H9 (cell line): ENCODE results near the gene KLK6. TPM values are rescaled to one million over a fixed set of nuclear protein-coding genes. Genes with fewer than 3 reads are reported as not detected.

ENCODE experiments used
- DNase-seq: peaks from one replicate; pipeline ENCODE4 v3.0.0-alpha.2; 2017
- H2AFZ ChIP-seq: one replicate; pipeline ENCODE4 v1.6.1; 2013; ENCODE audit warnings: mild to moderate bottlenecking, low read length, control low read depth, moderate library complexity
- H2AK5ac ChIP-seq: 2 replicates; pipeline ENCODE4 v1.6.1; 2013; ENCODE audit warnings: low read length, control low read depth, mixed read lengths; ENCODE audit not compliant: insufficient read length
- H2BK120ac ChIP-seq: one replicate; pipeline ENCODE4 v1.6.1; 2013; ENCODE audit warnings: low read depth, mild to moderate bottlenecking, low read length, control low read depth, inconsistent platforms; ENCODE audit not compliant: poor library complexity, severe bottlenecking
- H2BK12ac ChIP-seq: 2 replicates; pipeline ENCODE4 v1.6.1; 2013; ENCODE audit warnings: low read length, control low read depth, mixed read lengths, low read depth; ENCODE audit not compliant: insufficient read length
- H2BK15ac ChIP-seq: 2 replicates; pipeline ENCODE4 v1.6.1; 2013; ENCODE audit warnings: low read depth, low read length, control low read depth
- H2BK20ac ChIP-seq: one replicate; pipeline ENCODE4 v1.6.1; 2013; ENCODE audit warnings: low read depth, mild to moderate bottlenecking, low read length, control low read depth, inconsistent platforms; ENCODE audit not compliant: poor library complexity, severe bottlenecking
- H2BK5ac ChIP-seq: 2 replicates; pipeline ENCODE4 v1.6.1; 2013; ENCODE audit warnings: low read length, control low read depth, mixed read lengths; ENCODE audit not compliant: insufficient read length
- H3K14ac ChIP-seq: 2 replicates; pipeline ENCODE4 v1.6.1; 2013; ENCODE audit warnings: low read length, control low read depth; ENCODE audit not compliant: insufficient read depth
- H3K18ac ChIP-seq: 2 replicates; pipeline ENCODE4 v1.6.1; 2013; ENCODE audit warnings: low read depth, mild to moderate bottlenecking, mixed read lengths, low read length, control low read depth; ENCODE audit not compliant: insufficient read length
- H3K23ac ChIP-seq: 2 replicates; pipeline ENCODE4 v1.6.1; 2013; ENCODE audit warnings: low read length, control low read depth, mixed read lengths, low read depth; ENCODE audit not compliant: insufficient read length
- H3K23me2 ChIP-seq: 2 replicates; pipeline ENCODE4 v1.6.1; 2013; ENCODE audit warnings: low read depth, mild to moderate bottlenecking, mixed read lengths, low read length, control low read depth; ENCODE audit not compliant: insufficient read length, poor library complexity, severe bottlenecking
- H3K27ac ChIP-seq: 2 replicates; pipeline ENCODE4 v1.5.1; 2013; ENCODE audit warnings: low read length, control low read depth, mixed read lengths, low read depth; ENCODE audit not compliant: insufficient read length
- H3K27me3 ChIP-seq: 2 replicates; pipeline ENCODE4 v1.6.1; 2013; ENCODE audit warnings: low read length, control low read depth, inconsistent platforms; ENCODE audit not compliant: insufficient read depth
- H3K4ac ChIP-seq: 2 replicates; pipeline ENCODE4 v1.6.1; 2013; ENCODE audit warnings: low read depth, mild to moderate bottlenecking, control low read depth, inconsistent platforms, low read length, moderate library complexity
- H3K4me1 ChIP-seq: 2 replicates; pipeline ENCODE4 v1.6.1; 2013; ENCODE audit warnings: low read length, control low read depth, inconsistent platforms; ENCODE audit not compliant: insufficient read depth
- H3K4me2 ChIP-seq: 2 replicates; pipeline ENCODE4 v1.6.1; 2013; ENCODE audit warnings: low read length, control low read depth, mixed read lengths; ENCODE audit not compliant: insufficient read length, insufficient read depth
- H3K56ac ChIP-seq: 2 replicates; pipeline ENCODE4 v1.6.1; 2013; ENCODE audit warnings: low read depth, mild to moderate bottlenecking, mixed read lengths, low read length, control low read depth; ENCODE audit not compliant: insufficient read length
- H3K79me1 ChIP-seq: 2 replicates; pipeline ENCODE4 v1.6.1; 2013; ENCODE audit warnings: low read depth, mild to moderate bottlenecking, moderate library complexity, low read length, control low read depth, inconsistent platforms; ENCODE audit not compliant: insufficient read depth, poor library complexity, severe bottlenecking
- H3K79me2 ChIP-seq: 2 replicates; pipeline ENCODE4 v1.6.1; 2013; ENCODE audit warnings: low read length, control low read depth, inconsistent platforms; ENCODE audit not compliant: insufficient read depth
- H3K9ac ChIP-seq: 2 replicates; pipeline ENCODE4 v1.6.1; 2013; ENCODE audit warnings: low read length, control low read depth, mixed read lengths; ENCODE audit not compliant: insufficient read length; ENCODE audit errors: extremely low read depth
- H3K9me3 ChIP-seq: one replicate; pipeline ENCODE4 v1.6.1; 2013; ENCODE audit warnings: low read depth, low read length, inconsistent platforms; ENCODE audit not compliant: control insufficient read depth
- H3T11ph ChIP-seq: one replicate; pipeline ENCODE4 v1.6.1; 2013; ENCODE audit warnings: mild to moderate bottlenecking, low read length, control low read depth, inconsistent platforms
- H4K20me1 ChIP-seq: one replicate; pipeline ENCODE4 v1.6.1; 2013; ENCODE audit not compliant: control insufficient read depth, insufficient read length, insufficient read depth
- H4K5ac ChIP-seq: 2 replicates; pipeline ENCODE4 v1.6.1; 2013; ENCODE audit warnings: low read depth, mild to moderate bottlenecking, mixed read lengths, low read length, control low read depth; ENCODE audit not compliant: insufficient read length
- H4K8ac ChIP-seq: replicated peaks from 2 replicates; pipeline ENCODE4 v1.6.1; 2013; ENCODE audit warnings: low read length, control low read depth, mixed read lengths, low read depth; ENCODE audit not compliant: insufficient read length
- H4K91ac ChIP-seq: 2 replicates; pipeline ENCODE4 v1.6.1; 2013; ENCODE audit warnings: low read depth, mild to moderate bottlenecking, moderate library complexity, mixed read lengths, low read length, control low read depth; ENCODE audit not compliant: insufficient read length
- H3K27ac Mint-ChIP-seq, 3 experiments: 2 replicates in 2 of 3; 3 replicates in 1 of 3; pipeline ENCODE4 v1.8.0; 2020 to 2021; ENCODE audit warnings: mixed read lengths in 3 of 3, mild to moderate bottlenecking in 1 of 3, moderate library complexity in 1 of 3
- H3K27me3 Mint-ChIP-seq: 2 replicates; pipeline ENCODE4 v1.8.0; 2021; ENCODE audit warnings: low read depth, mild to moderate bottlenecking, moderate library complexity, mixed read lengths
- H3K36me3 Mint-ChIP-seq, 3 experiments: 2 replicates in 2 of 3; 3 replicates in 1 of 3; pipeline ENCODE4 v1.8.0; 2020 to 2021; ENCODE audit warnings: low read depth in 3 of 3, mixed read lengths in 3 of 3; ENCODE audit not compliant: insufficient read depth in 1 of 3
- H3K4me1 Mint-ChIP-seq, 2 experiments: 2 replicates each; pipeline ENCODE4 v1.8.0; 2020; ENCODE audit warnings: mixed read lengths in 2 of 2
- H3K4me3 Mint-ChIP-seq, 2 experiments: 2 replicates in 1 of 2; 3 replicates in 1 of 2; pipeline ENCODE4 v1.8.0; 2020 to 2021; ENCODE audit warnings: mild to moderate bottlenecking in 2 of 2, mixed read lengths in 2 of 2, moderate library complexity in 1 of 2
- H3K9me3 Mint-ChIP-seq, 2 experiments: 2 replicates in 1 of 2; 3 replicates in 1 of 2; pipeline ENCODE4 v1.8.0; 2020; ENCODE audit warnings: mild to moderate bottlenecking in 2 of 2, mixed read lengths in 2 of 2, moderate library complexity in 1 of 2
- CTCF ChIP-seq: fragments of 200-600 bp; sonication (generic); conservative IDR thresholded peaks from 3 replicates; pipeline ENCODE4 v1.8.0; 2021; ENCODE audit warnings: antibody characterized with exemption, mild to moderate bottlenecking
- WGBS: extraction: QIAGEN DNeasy Blood & Tissue Kit; methylation state at CpG from one replicate; pipeline ENCODE4 v1.1.7; 2013; ENCODE audit warnings: missing lambda C conversion rate, low lambda C conversion rate, mixed read lengths; ENCODE audit not compliant: insufficient read length; ENCODE audit errors: extremely low coverage; 5-methylcytosine and 5-hydroxymethylcytosine counted together
- total RNA-seq: library from RNA; stranded (reverse); gene quantifications from 2 replicates; pipeline ENCODE4 v1.2.1, GENCODE V29; 2021

KLK6 gene
- total RNA-seq, 1 experiment from 2014 or later: 2.6 TPM

- no peak for DNase-seq
- Histone ChIP-seq H3K27me3 (no peaks in the 10 kb centered on the region), H2BK20ac (no peak overlapping the region), H2BK12ac (no peak overlapping the region), H3K4me1 (peaks cover 3% of the 10 kb centered on the region; the same call in 1 of the 2 replicates), H3K14ac (no peak overlapping the region), H4K5ac (no peak overlapping the region), H4K91ac (no peak overlapping the region), H2BK120ac (no peak overlapping the region), H3K56ac (no peak overlapping the region), H3K4ac (no peak overlapping the region), H3K18ac (no peak overlapping the region), H3K79me2 (no peaks in the 10 kb centered on the region), H3K23ac (no peak overlapping the region), H2AK5ac (no peak overlapping the region), H3K4me2 (no peak overlapping the region), H4K8ac (no peak overlapping the region), H3K9ac (no peak overlapping the region), H4K20me1 (no peaks in the 10 kb centered on the region), H3T11ph (no peak overlapping the region), H2BK15ac (no peak overlapping the region), H3K9me3 (no peaks in the 10 kb centered on the region), H3K79me1 (no peaks in the 10 kb centered on the region), H2AFZ (no peak overlapping the region), H2BK5ac (no peak overlapping the region), H3K23me2 (no peaks in the 10 kb centered on the region), H3K27ac (no peak overlapping the region)
- peaks cover 2% of the 10 kb centered on the region in 2 experiments; a peak in 3 of 5 replicates for H3K9me3 Mint-ChIP-seq
- no CpG with 5 or more reads among the region's 4 CpGs for WGBS
- H3K27me3 Mint-ChIP-seq: peaks cover 44% of the 10 kb centered on the region
- H3K27ac Mint-ChIP-seq: no peak overlapping the region
- no peaks in the 10 kb centered on the region for H3K36me3 Mint-ChIP-seq
- no peak overlapping the region for H3K4me3 Mint-ChIP-seq
- no peak for TF ChIP-seq CTCF
- peaks cover 2 to 7% of the 10 kb centered on the region in 2 experiments; a peak in 2 of 4 replicates for H3K4me1 Mint-ChIP-seq
Measured at GRCh38 chr19:50947123-50947522, 22.3 kb downstream of the KLK6 start.
